HepG2 (cell line): ENCODE measurements around the gene ZMIZ1. TPM values are rescaled to one million over a fixed set of nuclear protein-coding genes. Genes with fewer than 3 reads are reported as not detected.
A peak's percentile ranks its signal among the peaks of the same experiment; 100 is the strongest.

Experiments used
- AGO1 ChIP-seq: fragments of 200-400 bp; formaldehyde crosslinking; IDR thresholded peaks from 2 replicates; pipeline ENCODE4 v1.6.1; 2017; ENCODE audit warnings: mild to moderate bottlenecking, low read depth, low read length, moderate library complexity; ENCODE audit not compliant: poor library complexity, severe bottlenecking
- ELF3 ChIP-seq: IDR thresholded peaks from 2 replicates; pipeline ENCODE4 v1.6.1; 2016; ENCODE audit warnings: missing genetic modification reagents, missing compliant biosample characterization
- MAFK ChIP-seq, 2 experiments: IDR thresholded peaks in 1 of 2; conservative IDR thresholded peaks in 1 of 2; 2 replicates each; pipeline ENCODE4 v1.6.1; 2011; ENCODE audit warnings: improper control_type of control experiment in 2 of 2, low read length in 2 of 2
- MEF2D ChIP-seq: sonication (generic); formaldehyde crosslinking; IDR thresholded peaks from 2 replicates; pipeline ENCODE4 v1.5.1; 2020; ENCODE audit warnings: mild to moderate bottlenecking, missing genetic modification reagents
- MTF2 ChIP-seq: sonication (generic); formaldehyde crosslinking; IDR thresholded peaks from 2 replicates; pipeline ENCODE4 v1.5.0; 2020; ENCODE audit warnings: missing genetic modification reagents, borderline replicate concordance
- NR2F6 ChIP-seq, 2 experiments: IDR thresholded peaks; 2 replicates each; pipeline ENCODE4 v1.6.1; 2016; ENCODE audit warnings: antibody characterized with exemption in 1 of 2, mild to moderate bottlenecking in 1 of 2
- PCBP2 ChIP-seq: fragments of 200-400 bp; formaldehyde crosslinking; optimal IDR thresholded peaks from 2 replicates; pipeline ENCODE3; 2018; ENCODE audit warnings: low read length, low read depth; ENCODE audit not compliant: poor library complexity, severe bottlenecking
- SIX1 ChIP-seq: sonication (generic); formaldehyde crosslinking; IDR thresholded peaks from 2 replicates; pipeline ENCODE4 v1.4.0; 2020; ENCODE audit warnings: missing genetic modification reagents, borderline replicate concordance
- SRSF9 ChIP-seq: fragments of 200-400 bp; formaldehyde crosslinking; IDR thresholded peaks from 2 replicates; pipeline ENCODE4 v1.6.1; 2018; ENCODE audit warnings: borderline replicate concordance, mild to moderate bottlenecking, low read depth, low read length; ENCODE audit not compliant: insufficient read depth, poor library complexity, severe bottlenecking
- TMF1 ChIP-seq: sonication (generic); formaldehyde crosslinking; IDR thresholded peaks from 2 replicates; pipeline ENCODE4 v1.8.1; 2022; ENCODE audit warnings: low read depth, missing genetic modification reagents
- ZBTB2 ChIP-seq: sonication (generic); formaldehyde crosslinking; IDR thresholded peaks from 2 replicates; pipeline ENCODE4 v1.8.0; 2022; ENCODE audit warnings: low read depth, missing genetic modification reagents
- ZNF501 ChIP-seq: sonication (generic); formaldehyde crosslinking; IDR thresholded peaks from 2 replicates; pipeline ENCODE4 v1.5.1; 2020; ENCODE audit warnings: mild to moderate bottlenecking, moderate library complexity, missing genetic modification reagents
- ZNF510 ChIP-seq: sonication (generic); formaldehyde crosslinking; IDR thresholded peaks from 2 replicates; pipeline ENCODE4 v1.4.0; 2020; ENCODE audit warnings: low read depth, mild to moderate bottlenecking, missing genetic modification reagents
- ZNF572 ChIP-seq: sonication (generic); formaldehyde crosslinking; IDR thresholded peaks from 2 replicates; pipeline ENCODE4 v1.5.1; 2020; ENCODE audit warnings: mild to moderate bottlenecking, missing genetic modification reagents
- ZNF607 ChIP-seq: sonication (generic); formaldehyde crosslinking; IDR thresholded peaks from 2 replicates; pipeline ENCODE4 v1.5.1; 2020; ENCODE audit warnings: missing genetic modification reagents, mild to moderate bottlenecking, borderline replicate concordance
- polyA plus RNA-seq, 8 experiments: library from polyadenylated mRNA; depleted of rRNA in 3 of 8; stranded (reverse) in 7 of 8; unstranded in 1 of 8; fragments of >200 nt; fragmentation: Illumina TruSeq in 4 of 8; extraction: Trizol in 4 of 8; gene quantifications; 2 replicates each; pipeline versions ENCODE4 v1.2.1 to v1.2.3, GENCODE V29; 2011 to 2016; ENCODE audit warnings: low read depth in 4 of 8, missing spikeins in 1 of 8, mixed read lengths in 1 of 8; ENCODE audit not compliant: insufficient read depth in 1 of 8
- total RNA-seq, 5 experiments: library from RNA; depleted of rRNA; stranded (reverse); fragments of >200 nt; fragmentation: Illumina TruSeq; extraction: Trizol; gene quantifications; 2 replicates each; pipeline ENCODE4 v1.2.3, GENCODE V29; 2016; ENCODE audit warnings: low read depth in 1 of 5
- TF ChIP-seq, protein P1 (sequence below), 2 experiments: fragments of 450-650 bp in 1 of 2; sonication (generic) in 1 of 2; formaldehyde crosslinking in 1 of 2; IDR thresholded peaks; 2 replicates each; pipeline versions ENCODE4 v1.6.1 to v1.8.0; 2016 to 2022; ENCODE audit warnings: antibody characterized with exemption in 1 of 2, mild to moderate bottlenecking in 1 of 2, missing genetic modification reagents in 1 of 2

Gene ZMIZ1
- total and polyA plus RNA-seq, 2 of the 13 experiments (the other 11 are each of a cell fraction or from before 2014, with no cell fraction given) = 5.3 to 10.2 TPM

- TF ChIP-seq AGO1 (peak; percentile 60), SIX1 (CRISPR knock-in tag) (no peak), NR2F6 (IDR thresholded peaks at IDR 0.05) (peak; percentile 33), NR2F6 (CRISPR knock-in tag; IDR thresholded peaks at IDR 0.05) (0 out of 2 replicates have a peak, but pooled peaks have one; percentile 21), TMF1 (peak; percentile 70), MAFK (conservative IDR thresholded peaks at IDR 0.05 in 1 of 2, IDR thresholded peaks at IDR 0.05 in 1 of 2; ENCODE audit: low read length in 2 of 2) (no peak), MTF2 (CRISPR knock-in tag) (no peak), SRSF9 (no peak), ZNF607 (CRISPR knock-in tag) (peak; percentile 74; the same call in 1 of the 2 replicates), ZNF510 (CRISPR knock-in tag) (0 out of 2 replicates have a peak, but pooled peaks have one; percentile 52), ZBTB2 (CRISPR knock-in tag) (0 out of 2 replicates have a peak, but pooled peaks have one; percentile 51), ZNF501 (peak; percentile 73; the same call in 1 of the 2 replicates), PCBP2 (no peak), ZNF572 (peak; percentile 70), ELF3 (CRISPR knock-in tag) (no peak; the same call in 1 of the 2 replicates), MEF2D (CRISPR knock-in tag) (no peak)
- TF ChIP-seq, protein P1, sequence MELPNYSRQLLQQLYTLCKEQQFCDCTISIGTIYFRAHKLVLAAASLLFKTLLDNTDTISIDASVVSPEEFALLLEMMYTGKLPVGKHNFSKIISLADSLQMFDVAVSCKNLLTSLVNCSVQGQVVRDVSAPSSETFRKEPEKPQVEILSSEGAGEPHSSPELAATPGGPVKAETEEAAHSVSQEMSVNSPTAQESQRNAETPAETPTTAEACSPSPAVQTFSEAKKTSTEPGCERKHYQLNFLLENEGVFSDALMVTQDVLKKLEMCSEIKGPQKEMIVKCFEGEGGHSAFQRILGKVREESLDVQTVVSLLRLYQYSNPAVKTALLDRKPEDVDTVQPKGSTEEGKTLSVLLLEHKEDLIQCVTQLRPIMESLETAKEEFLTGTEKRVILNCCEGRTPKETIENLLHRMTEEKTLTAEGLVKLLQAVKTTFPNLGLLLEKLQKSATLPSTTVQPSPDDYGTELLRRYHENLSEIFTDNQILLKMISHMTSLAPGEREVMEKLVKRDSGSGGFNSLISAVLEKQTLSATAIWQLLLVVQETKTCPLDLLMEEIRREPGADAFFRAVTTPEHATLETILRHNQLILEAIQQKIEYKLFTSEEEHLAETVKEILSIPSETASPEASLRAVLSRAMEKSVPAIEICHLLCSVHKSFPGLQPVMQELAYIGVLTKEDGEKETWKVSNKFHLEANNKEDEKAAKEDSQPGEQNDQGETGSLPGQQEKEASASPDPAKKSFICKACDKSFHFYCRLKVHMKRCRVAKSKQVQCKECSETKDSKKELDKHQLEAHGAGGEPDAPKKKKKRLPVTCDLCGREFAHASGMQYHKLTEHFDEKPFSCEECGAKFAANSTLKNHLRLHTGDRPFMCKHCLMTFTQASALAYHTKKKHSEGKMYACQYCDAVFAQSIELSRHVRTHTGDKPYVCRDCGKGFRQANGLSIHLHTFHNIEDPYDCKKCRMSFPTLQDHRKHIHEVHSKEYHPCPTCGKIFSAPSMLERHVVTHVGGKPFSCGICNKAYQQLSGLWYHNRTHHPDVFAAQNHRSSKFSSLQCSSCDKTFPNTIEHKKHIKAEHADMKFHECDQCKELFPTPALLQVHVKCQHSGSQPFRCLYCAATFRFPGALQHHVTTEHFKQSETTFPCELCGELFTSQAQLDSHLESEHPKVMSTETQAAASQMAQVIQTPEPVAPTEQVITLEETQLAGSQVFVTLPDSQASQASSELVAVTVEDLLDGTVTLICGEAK (IDR thresholded peaks at IDR 0.05) = no peak
- TF ChIP-seq, protein P1 (CRISPR knock-in tag; IDR thresholded peaks at IDR 0.05) = peak; percentile 29; the same call in 1 of the 2 replicates
Observed at GRCh38 chr10:79067241-79068202, 1.2 kb upstream of the ZMIZ1 start (continued).
